ENCODE results near the gene BUB3. TPM values are rescaled to one million over a fixed set of nuclear protein-coding genes. Genes with fewer than 3 reads are reported as not detected.

Gene BUB3
- total RNA-seq, 1 experiment from 2014 or later, result 129 TPM

GRCh38 chr10:123136806-123137642, 17.2 kb upstream of the BUB3 start:
- intact Hi-C loops (cut with micrococcal nuclease; ENCODE audit: unreplicated experiment), result no loop called here
- Mint-ChIP-seq H3K4me1 (ENCODE audit: low read depth, unreplicated experiment) (peaks cover 7% of the 10 kb centered on the region), H3K9me3 (ENCODE audit: unreplicated experiment) (no peaks in the 10 kb centered on the region), H3K36me3 (ENCODE audit: insufficient read depth, unreplicated experiment) (no peaks in the 10 kb centered on the region), H3K4me3 (ENCODE audit: unreplicated experiment) (no peak overlapping the region), H3K27ac (ENCODE audit: unreplicated experiment) (no peak overlapping the region), H3K27me3 (ENCODE audit: insufficient read depth, unreplicated experiment) (peaks cover 20% of the 10 kb centered on the region)
- TF ChIP-seq, protein P1, sequence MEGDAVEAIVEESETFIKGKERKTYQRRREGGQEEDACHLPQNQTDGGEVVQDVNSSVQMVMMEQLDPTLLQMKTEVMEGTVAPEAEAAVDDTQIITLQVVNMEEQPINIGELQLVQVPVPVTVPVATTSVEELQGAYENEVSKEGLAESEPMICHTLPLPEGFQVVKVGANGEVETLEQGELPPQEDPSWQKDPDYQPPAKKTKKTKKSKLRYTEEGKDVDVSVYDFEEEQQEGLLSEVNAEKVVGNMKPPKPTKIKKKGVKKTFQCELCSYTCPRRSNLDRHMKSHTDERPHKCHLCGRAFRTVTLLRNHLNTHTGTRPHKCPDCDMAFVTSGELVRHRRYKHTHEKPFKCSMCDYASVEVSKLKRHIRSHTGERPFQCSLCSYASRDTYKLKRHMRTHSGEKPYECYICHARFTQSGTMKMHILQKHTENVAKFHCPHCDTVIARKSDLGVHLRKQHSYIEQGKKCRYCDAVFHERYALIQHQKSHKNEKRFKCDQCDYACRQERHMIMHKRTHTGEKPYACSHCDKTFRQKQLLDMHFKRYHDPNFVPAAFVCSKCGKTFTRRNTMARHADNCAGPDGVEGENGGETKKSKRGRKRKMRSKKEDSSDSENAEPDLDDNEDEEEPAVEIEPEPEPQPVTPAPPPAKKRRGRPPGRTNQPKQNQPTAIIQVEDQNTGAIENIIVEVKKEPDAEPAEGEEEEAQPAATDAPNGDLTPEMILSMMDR (IDR thresholded peaks at IDR 0.05; ENCODE audit: insufficient read depth in 1 of 2, low read depth in 1 of 2, low read length in 1 of 2, severe bottlenecking in 1 of 2, unreplicated experiment in 1 of 2), result no peak
- DNase-seq, result no peak
- POLR2A ChIA-PET, result no interaction called here
- CTCF ChIA-PET, result no interaction called here
- no TSS peak for BruUV-seq (replicated peaks)
- H3K4me1 ChIP-seq, result peaks cover 28% of the 10 kb centered on the region
- no peak overlapping the region for H3K4me3 ChIP-seq (ENCODE audit: low read depth, low read length)
- peaks cover 10% of the 10 kb centered on the region for H3K27me3 ChIP-seq (replicated peaks; ENCODE audit: control insufficient read depth, insufficient read depth, low read length)
- H3K36me3 ChIP-seq (ENCODE audit: control insufficient read depth, insufficient read depth, low read length), result no peaks in the 10 kb centered on the region
- H3K9me3 ChIP-seq, result no peaks in the 10 kb centered on the region

DNA sequence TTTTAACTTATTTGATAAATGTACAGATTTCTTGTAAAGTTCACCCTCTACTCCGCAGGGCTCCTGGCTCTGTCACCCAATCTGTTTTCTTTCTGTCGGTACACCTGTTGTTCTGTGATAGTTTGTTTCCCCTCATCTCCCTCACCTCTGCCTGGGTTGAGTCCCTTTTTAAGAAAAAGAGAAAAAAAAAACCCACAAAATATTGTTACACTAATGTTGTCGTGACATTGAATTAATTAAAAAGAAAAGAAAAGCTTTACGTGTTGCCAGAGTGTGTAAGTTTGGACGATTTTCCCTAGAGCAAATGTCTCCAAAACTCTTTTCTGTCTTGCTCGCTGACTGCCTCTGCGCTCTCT, 15.1 kb upstream of the BUB3 start:
- Histone ChIP-seq H3K9me3 (no peaks in the 10 kb centered on the region), H3K4me3 (ENCODE audit: low read depth, low read length) (peak overlapping the region; percentile 24), H3K36me3 (ENCODE audit: control insufficient read depth, insufficient read depth, low read length) (no peaks in the 10 kb centered on the region), H3K4me1 (peaks cover 19% of the 10 kb centered on the region), H3K27me3 (replicated peaks; ENCODE audit: control insufficient read depth, insufficient read depth, low read length) (peaks cover 8% of the 10 kb centered on the region)
- CTCF ChIA-PET, result interaction anchor here (0.8 to 1.5 kb wide), 6 partner anchors 9 to 241 kb away, joined by 3 to 9 read pairs (median 6); partner anchors contain the start of gene BUB3
- POLR2A ChIA-PET, result interaction anchor here (0.8 kb wide), 1 partner anchor 15 kb away, joined by 3 read pairs; the partner anchor contains the start of gene BUB3
- intact Hi-C loops (cut with micrococcal nuclease; ENCODE audit: unreplicated experiment), result loop anchor here (1.0 to 2.0 kb wide), 2 partner anchors 15 to 96 kb away; partner anchors contain the start of gene BUB3
- Mint-ChIP-seq H3K4me1 (ENCODE audit: low read depth, unreplicated experiment) (peaks cover 7% of the 10 kb centered on the region), H3K4me3 (ENCODE audit: unreplicated experiment) (peak overlapping the region; percentile 82), H3K27ac (ENCODE audit: unreplicated experiment) (no peak overlapping the region), H3K27me3 (ENCODE audit: insufficient read depth, unreplicated experiment) (peaks cover 13% of the 10 kb centered on the region), H3K36me3 (ENCODE audit: insufficient read depth, unreplicated experiment) (no peaks in the 10 kb centered on the region), H3K9me3 (ENCODE audit: unreplicated experiment) (no peaks in the 10 kb centered on the region)
- no TSS peak for BruUV-seq (replicated peaks)
- TF ChIP-seq, protein P1 (IDR thresholded peaks at IDR 0.05; ENCODE audit: insufficient read depth in 1 of 2, low read depth in 1 of 2, low read length in 1 of 2, severe bottlenecking in 1 of 2, unreplicated experiment in 1 of 2), result no peak
- DNase-seq, result no peak

- Histone ChIP-seq H3K9me3 (no peaks in the 10 kb centered on the region), H3K4me3 (ENCODE audit: low read depth, low read length) (peak overlapping the region; percentile 24), H3K36me3 (ENCODE audit: control insufficient read depth, insufficient read depth, low read length) (no peaks in the 10 kb centered on the region), H3K4me1 (peaks cover 16% of the 10 kb centered on the region), H3K27me3 (replicated peaks; ENCODE audit: control insufficient read depth, insufficient read depth, low read length) (peaks cover 6% of the 10 kb centered on the region)
- TF ChIP-seq, protein P1 (IDR thresholded peaks at IDR 0.05; ENCODE audit: insufficient read depth in 1 of 2, low read depth in 1 of 2, low read length in 1 of 2, severe bottlenecking in 1 of 2, unreplicated experiment in 1 of 2), result no peak
- Mint-ChIP-seq H3K4me3 (ENCODE audit: unreplicated experiment) (peak overlapping the region; percentile 82), H3K4me1 (ENCODE audit: low read depth, unreplicated experiment) (peaks cover 7% of the 10 kb centered on the region), H3K27ac (ENCODE audit: unreplicated experiment) (no peak overlapping the region), H3K27me3 (ENCODE audit: insufficient read depth, unreplicated experiment) (peaks cover 10% of the 10 kb centered on the region), H3K36me3 (ENCODE audit: insufficient read depth, unreplicated experiment) (no peaks in the 10 kb centered on the region), H3K9me3 (ENCODE audit: unreplicated experiment) (no peaks in the 10 kb centered on the region)
- no TSS peak for BruUV-seq (replicated peaks)
- ChIA-PET POLR2A (interaction anchor here (0.8 to 1.0 kb wide), 2 partner anchors 11 to 15 kb away, joined by 3 read pairs; partner anchors contain the start of gene BUB3), CTCF (interaction anchor here (0.8 to 1.5 kb wide), 7 partner anchors 9 to 241 kb away, joined by 3 to 9 read pairs (median 5); partner anchors contain the start of gene BUB3)
- DNase-seq, result peak; percentile 82 to 89
- intact Hi-C loops (cut with micrococcal nuclease; ENCODE audit: unreplicated experiment), result loop anchor here (1.0 to 2.0 kb wide), 3 partner anchors 9 to 97 kb away; partner anchors contain the start of genes BUB3 and HMX2
These were observed 14.6 kb upstream of the BUB3 start for GRCh38 chr10:123139521-123140163.
